Measurements from ENCODE around the gene GKAP1. TPM values are rescaled to one million over a fixed set of nuclear protein-coding genes. Genes with fewer than 3 reads are reported as not detected.
A peak's percentile ranks its signal among the peaks of the same experiment; 100 is the strongest.
"Not testable (repeated sequence)": the region's sequence is repeated elsewhere in the genome, so short reads cannot be mapped to it uniquely, and the experiment has no call there.

GKAP1 gene
- total RNA-seq: not detected

DNA sequence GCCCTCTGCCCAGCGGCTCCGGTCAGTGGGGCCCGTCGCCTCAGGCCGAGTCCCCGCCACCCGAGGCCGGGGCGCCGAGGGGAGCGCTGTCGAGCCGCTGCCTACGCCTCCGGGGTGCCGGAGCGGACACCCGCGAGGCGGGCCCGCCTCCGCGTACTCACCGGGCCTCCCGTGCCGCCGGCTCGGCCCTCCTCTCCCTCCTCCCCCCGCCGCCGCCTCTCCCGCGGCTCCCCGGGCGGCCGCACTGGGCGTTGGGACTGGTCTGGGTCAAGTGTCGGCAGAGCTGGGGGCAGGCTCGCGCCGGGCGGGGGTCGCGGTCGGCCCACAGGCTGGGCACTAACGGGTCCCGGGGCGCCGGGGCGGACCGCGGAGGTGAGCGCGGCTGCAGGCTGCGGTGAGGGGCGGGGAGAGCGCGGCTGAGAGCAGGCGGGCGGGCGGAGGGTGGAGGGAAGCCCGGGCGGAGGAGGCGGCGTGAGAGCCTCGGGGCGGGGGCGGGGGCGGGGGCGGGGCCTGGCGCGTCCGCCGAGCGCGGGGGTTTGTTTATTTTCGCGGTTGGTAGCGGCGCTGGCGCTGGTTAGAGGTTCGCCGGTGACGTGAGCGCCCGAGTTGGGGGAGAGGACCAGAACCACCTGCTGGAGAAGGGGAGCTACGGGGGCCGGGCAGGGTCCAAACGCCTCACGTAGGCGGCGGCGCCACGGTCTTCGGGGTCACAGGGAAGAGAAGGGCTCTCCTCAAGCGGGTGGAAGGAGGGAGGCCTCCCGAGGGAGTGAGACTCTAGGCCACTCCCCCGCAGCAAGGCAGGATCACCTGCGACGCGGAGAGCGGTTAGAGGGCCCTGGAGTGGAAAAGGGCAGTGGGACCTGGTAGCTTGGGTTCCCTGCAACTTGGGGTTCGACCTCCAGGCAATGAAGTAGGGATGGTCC lies at the start of gene GKAP1:
TSS of gene GKAP1 (minus strand) at position 414 of the 923 bp plus-strand sequence. CDS start 11,252 bp downstream, outside the sequence.
- Histone ChIP-seq H3K4me3 (peak within 1 kb of the TSS; percentile 89 to 97), H3K27ac (peak within 1 kb of the TSS; percentile 73 to 98)
- peak in 2 of 3 experiments; percentile 1 to 13 for TF ChIP-seq CTCF (IDR thresholded peaks at IDR 0.05)
- peak; percentile 20 to 85 for DNase-seq (ENCODE audit: low spot score in 2 of 2)
- H3K27me3 ChIP-seq, H3K9me3 ChIP-seq, H3K4me1 ChIP-seq, H3K36me3 ChIP-seq: not testable (repeated sequence)
- intact Hi-C loops (cut with DNase I): loop anchor here (5.0 kb wide), 2 partner anchors 105 to 110 kb away; partner anchors contain the start of genes KIF27 and UBQLN1

DNA sequence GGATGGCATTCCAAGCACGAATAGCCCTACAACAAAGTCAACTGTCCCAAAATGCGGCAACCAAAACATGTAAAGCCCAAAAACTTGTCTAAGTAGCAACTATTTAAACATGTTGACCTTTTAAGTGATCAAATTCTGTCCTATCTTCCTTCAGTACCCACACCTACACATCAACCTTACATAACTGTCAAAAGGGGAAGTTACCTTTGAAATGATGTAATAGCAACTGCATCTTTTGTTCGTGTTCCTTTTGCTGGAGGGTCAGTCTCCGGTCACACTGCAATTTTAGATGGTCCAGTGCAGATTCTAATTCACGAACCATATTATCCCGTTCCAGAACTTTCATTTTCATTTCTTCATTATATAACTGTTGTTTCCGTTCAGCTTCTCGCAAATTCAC lies 32.3 kb upstream of the GKAP1 start:
- intact Hi-C loops (cut with DNase I); DNase-seq (ENCODE audit: low spot score in 2 of 2); H3K27ac ChIP-seq; H3K36me3 ChIP-seq; H3K9me3 ChIP-seq; H3K27me3 ChIP-seq; H3K4me3 ChIP-seq; H3K4me1 ChIP-seq: not testable (repeated sequence)

DNA sequence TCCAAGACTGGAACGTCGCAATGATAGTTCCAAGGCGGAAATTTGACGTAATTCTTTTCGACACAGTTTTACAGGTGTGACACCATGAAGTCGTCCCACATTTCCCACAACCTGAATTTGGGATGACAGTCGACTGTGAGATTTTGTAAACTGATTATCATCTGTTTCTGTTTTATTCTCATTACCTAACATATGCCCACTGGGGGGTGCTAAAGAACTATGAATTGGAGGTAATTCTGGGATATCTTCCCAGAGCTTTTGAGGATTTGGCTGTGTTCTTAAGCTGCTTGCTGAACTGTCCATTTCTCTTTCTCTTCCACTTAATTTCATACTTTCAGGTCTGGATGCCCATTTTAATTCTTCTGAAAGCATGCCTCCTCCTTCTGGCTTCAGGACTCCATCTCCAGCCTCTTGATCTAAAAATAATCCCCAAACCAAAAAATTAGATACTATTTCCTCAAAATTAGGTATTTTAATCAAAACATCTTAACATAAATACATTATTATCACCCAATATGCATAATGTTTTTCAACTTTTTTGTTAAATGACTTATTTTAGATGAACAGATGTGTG lies 19.6 kb upstream of the GKAP1 start:
- H3K4me3 ChIP-seq; H3K27ac ChIP-seq; H3K4me1 ChIP-seq; intact Hi-C loops (cut with DNase I); H3K9me3 ChIP-seq; H3K36me3 ChIP-seq; DNase-seq (ENCODE audit: low spot score in 2 of 2); H3K27me3 ChIP-seq: not testable (repeated sequence)
- TF ChIP-seq CTCF (IDR thresholded peaks at IDR 0.05): peak in 1 of 3 experiments; percentile 20

- H3K36me3 ChIP-seq; DNase-seq (ENCODE audit: low spot score in 2 of 2); H3K27me3 ChIP-seq; H3K4me1 ChIP-seq; H3K9me3 ChIP-seq; H3K27ac ChIP-seq; intact Hi-C loops (cut with DNase I); H3K4me3 ChIP-seq: not testable (repeated sequence)
These were observed 13.0 kb upstream of the GKAP1 start for GRCh38 chr9:83830426-83831071.

- DNase-seq (ENCODE audit: low spot score in 2 of 2); H3K27ac ChIP-seq; intact Hi-C loops (cut with DNase I); H3K27me3 ChIP-seq; H3K4me3 ChIP-seq; H3K4me1 ChIP-seq; H3K36me3 ChIP-seq; H3K9me3 ChIP-seq: not testable (repeated sequence)
These were observed 7.5 kb upstream of the GKAP1 start for GRCh38 chr9:83824986-83825623.

DNA sequence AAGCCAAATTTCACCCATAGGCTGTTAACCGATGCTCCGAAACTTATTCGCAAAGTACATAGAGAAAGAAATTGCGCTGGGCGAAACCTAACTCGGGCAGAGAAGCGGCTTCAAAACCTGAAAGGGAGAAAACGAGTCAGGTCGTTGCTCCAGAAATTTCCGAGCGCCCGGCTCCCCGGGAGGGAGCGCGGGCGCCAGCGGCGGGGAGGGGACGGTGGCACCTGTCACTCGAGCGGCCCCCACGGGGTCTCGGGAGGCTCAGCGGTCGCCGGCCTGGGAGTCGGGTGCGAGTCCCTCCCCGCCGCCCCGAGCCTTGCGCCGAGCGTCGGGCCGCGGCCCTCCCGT lies 586 bp downstream of the GKAP1 start:
- peak overlapping the region; percentile 89 to 97 for H3K4me3 ChIP-seq
- peak in 1 of 2 donors; percentile 63 for DNase-seq (ENCODE audit: low spot score in 2 of 2)
- intact Hi-C loops (cut with DNase I): loop anchor here (5.0 kb wide), 2 partner anchors 105 to 110 kb away; partner anchors contain the start of genes KIF27 and UBQLN1
- not testable (repeated sequence) for H3K36me3 ChIP-seq, H3K9me3 ChIP-seq, H3K27me3 ChIP-seq, H3K4me1 ChIP-seq
- TF ChIP-seq CTCF (IDR thresholded peaks at IDR 0.05): peak in 1 of 3 experiments; percentile 3
- H3K27ac ChIP-seq: peak overlapping the region; percentile 73 to 98

- intact Hi-C loops (cut with DNase I): loop anchor here (5.0 kb wide), 2 partner anchors 107 to 108 kb away; partner anchors contain the start of genes KIF27 and UBQLN1
- not testable (repeated sequence) for H3K27ac ChIP-seq; H3K36me3 ChIP-seq; H3K4me3 ChIP-seq; H3K27me3 ChIP-seq; DNase-seq (ENCODE audit: low spot score in 2 of 2); H3K9me3 ChIP-seq; H3K4me1 ChIP-seq
These were observed 2.4 kb downstream of the GKAP1 start for GRCh38 chr9:83815120-83815519.

DNA sequence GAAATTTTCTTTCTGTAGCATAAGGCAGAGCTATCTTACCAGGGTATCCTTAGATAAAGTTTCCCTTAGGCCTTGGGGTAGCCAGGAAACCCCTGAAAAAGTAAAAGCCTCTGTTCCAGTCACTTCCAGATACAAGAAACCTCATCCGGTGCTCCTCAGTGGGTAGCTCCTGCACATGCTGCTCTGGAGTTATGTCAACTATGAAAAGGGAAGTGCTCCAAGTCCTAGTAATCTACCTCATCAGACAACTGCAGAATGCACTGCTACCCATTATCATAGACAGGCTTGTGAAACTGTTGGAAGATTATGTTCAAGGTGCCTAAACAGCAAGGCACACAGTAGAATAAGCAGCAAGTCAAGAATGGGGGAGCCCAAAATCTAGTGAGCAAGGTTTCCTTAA lies 8.4 kb downstream of the GKAP1 start:
- H3K4me3 ChIP-seq; H3K27me3 ChIP-seq; DNase-seq (ENCODE audit: low spot score in 2 of 2); intact Hi-C loops (cut with DNase I); H3K4me1 ChIP-seq; H3K36me3 ChIP-seq; H3K27ac ChIP-seq; H3K9me3 ChIP-seq: not testable (repeated sequence)

GRCh38 chr9:83804454-83804853 lies 13.1 kb downstream of the GKAP1 start:
- H3K36me3 ChIP-seq; intact Hi-C loops (cut with DNase I); H3K4me3 ChIP-seq; DNase-seq (ENCODE audit: low spot score in 2 of 2); H3K9me3 ChIP-seq; H3K27ac ChIP-seq; H3K4me1 ChIP-seq; H3K27me3 ChIP-seq: not testable (repeated sequence)

DNA sequence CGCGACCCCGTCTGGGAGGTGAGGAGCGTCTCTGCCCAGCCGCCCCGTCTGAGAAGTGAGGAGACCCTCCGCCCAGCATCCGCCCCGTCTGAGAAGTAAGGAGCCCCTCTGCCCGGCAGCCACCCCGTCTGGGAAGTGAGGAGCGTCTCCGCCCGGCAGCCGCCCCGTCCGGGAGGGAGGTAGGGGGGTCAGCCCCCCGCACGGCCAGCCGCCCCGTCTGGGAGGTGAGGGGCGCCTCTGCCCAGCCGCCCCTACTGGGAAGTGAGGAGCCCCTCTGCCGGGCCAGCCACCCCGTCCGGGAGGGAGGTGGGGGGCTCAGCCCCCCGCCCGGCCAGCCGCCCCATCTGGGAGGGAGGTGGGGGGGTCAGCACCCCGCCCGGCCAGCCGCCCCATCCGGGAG lies 13.6 kb downstream of the GKAP1 start:
- H3K4me1 ChIP-seq; H3K9me3 ChIP-seq; H3K27ac ChIP-seq; H3K27me3 ChIP-seq; H3K4me3 ChIP-seq; DNase-seq (ENCODE audit: low spot score in 2 of 2); H3K36me3 ChIP-seq; intact Hi-C loops (cut with DNase I): not testable (repeated sequence)
